AG10803 (cell line): Measurements from ENCODE around the gene METTL15.
"Not testable (repeated sequence)": the region's sequence is repeated elsewhere in the genome, so short reads cannot be mapped to it uniquely, and the experiment has no call there.

Source experiments
- DNase-seq: peaks from one replicate; pipeline ENCODE4 v3.0.0; 2010; ENCODE audit warnings: low read depth
- H3K4me3 ChIP-seq: 2 replicates; pipeline ENCODE4 v1.5.1; 2011; ENCODE audit warnings: mild to moderate bottlenecking, low read length, control low read depth
- TF ChIP-seq, protein P1 (sequence below): conservative IDR thresholded peaks from 2 replicates; pipeline ENCODE4 v1.5.1; 2011; ENCODE audit warnings: mild to moderate bottlenecking, low read length, control low read depth, inconsistent platforms

METTL15 gene

DNA sequence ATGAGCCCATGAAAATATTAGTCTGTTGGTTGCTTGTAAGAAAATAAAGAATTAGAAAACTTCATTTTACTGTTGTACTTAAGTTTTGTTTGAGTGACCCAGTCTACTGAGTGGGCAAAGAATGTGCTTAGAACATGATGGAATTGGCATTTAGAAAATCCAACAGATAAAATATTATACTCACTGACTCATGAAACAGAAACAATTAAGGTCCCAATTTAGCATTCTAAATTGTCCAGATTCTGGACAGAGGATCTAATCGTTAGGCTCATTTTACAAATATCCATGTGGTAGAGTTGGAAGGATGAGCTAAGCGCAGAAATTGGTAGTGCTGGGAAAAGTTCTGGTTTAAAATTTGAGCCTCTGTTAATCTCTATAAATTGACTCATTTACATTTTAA is 45.4 kb downstream of the METTL15 start:
- H3K4me3 ChIP-seq: no peak overlapping the region
- TF ChIP-seq, protein P1, sequence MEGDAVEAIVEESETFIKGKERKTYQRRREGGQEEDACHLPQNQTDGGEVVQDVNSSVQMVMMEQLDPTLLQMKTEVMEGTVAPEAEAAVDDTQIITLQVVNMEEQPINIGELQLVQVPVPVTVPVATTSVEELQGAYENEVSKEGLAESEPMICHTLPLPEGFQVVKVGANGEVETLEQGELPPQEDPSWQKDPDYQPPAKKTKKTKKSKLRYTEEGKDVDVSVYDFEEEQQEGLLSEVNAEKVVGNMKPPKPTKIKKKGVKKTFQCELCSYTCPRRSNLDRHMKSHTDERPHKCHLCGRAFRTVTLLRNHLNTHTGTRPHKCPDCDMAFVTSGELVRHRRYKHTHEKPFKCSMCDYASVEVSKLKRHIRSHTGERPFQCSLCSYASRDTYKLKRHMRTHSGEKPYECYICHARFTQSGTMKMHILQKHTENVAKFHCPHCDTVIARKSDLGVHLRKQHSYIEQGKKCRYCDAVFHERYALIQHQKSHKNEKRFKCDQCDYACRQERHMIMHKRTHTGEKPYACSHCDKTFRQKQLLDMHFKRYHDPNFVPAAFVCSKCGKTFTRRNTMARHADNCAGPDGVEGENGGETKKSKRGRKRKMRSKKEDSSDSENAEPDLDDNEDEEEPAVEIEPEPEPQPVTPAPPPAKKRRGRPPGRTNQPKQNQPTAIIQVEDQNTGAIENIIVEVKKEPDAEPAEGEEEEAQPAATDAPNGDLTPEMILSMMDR: no peak
- DNase-seq: peak; percentile 31

DNA sequence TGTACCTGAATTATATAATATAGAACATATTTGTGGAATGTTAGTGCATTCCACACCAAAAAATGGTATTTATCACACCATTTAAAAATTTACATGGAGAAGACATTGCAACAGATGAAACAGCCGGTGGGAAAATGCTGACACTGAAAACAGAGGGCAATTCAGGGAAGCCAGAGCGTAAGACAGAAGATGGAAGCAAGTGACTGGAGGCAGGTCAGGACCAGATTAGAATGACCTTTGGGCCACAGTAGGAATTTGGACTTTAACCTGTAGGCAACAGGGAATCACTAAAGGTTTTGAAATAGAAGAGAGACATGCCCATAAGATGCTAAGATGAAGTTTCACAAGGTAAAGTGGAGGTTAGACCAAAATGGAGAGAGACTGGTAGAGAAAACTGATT is 60.5 kb downstream of the METTL15 start:
- no peak for DNase-seq
- TF ChIP-seq, protein P1: no peak
- H3K4me3 ChIP-seq: no peak overlapping the region

DNA sequence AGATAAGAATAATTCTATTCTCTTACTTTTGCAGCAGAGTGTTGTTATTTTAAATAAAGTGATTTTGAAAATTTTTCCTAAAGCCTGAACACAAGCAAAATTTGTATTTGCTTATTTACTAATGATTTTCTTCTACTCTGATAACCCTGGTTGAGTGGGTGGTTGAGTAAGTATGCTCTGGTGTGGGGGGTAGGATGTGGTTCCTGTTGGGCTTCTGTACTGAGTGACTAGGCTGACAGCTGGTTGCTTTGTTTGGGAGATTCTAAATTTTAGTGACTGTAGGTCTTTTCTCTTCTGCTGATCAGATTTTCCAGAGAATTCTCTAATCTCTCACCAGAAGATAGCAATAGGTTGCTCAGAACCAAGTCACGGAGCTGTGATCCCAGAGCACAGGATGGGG is 61.6 kb downstream of the METTL15 start:
- peak; percentile 28 for DNase-seq
- no peak overlapping the region for H3K4me3 ChIP-seq
- TF ChIP-seq, protein P1: no peak

DNA sequence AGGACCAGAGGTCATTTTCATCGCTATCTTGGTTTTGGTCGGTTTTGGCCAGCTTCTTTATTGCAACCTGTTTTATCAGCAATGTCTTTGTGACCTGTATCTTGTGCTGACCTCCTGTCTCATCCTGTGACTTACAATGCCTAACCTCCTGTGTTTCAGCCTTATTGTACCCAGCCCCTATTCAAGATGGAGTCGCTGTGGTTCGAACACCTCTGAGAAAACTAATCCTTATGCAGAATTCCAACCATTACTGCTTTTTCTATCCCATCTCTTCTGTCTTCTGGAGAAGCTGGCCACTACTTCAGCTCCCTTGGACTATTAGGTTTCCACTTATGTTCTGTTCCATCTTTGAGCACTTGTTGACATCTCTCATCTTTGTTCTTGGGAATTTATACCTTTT is 62.6 kb downstream of the METTL15 start:
- DNase-seq: no peak
- TF ChIP-seq, protein P1: no peak

DNA sequence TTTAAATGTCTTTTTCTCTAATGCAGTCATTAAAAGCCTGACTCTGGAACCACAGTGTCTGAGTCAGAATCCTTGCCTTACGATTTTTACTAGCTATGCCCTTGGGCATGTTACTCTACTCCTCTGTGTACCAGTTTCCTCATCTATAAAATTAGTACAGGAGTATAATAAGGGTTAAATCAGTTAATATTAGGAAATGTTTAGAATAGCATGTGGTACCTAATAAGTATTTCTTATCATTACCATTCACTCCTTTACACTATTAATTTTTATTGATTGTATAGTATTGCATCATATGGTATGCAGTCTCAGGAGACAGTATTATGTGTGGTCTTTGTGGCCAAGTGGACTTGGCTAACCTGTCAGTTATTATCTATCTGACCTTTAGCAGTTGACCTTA is 68.2 kb downstream of the METTL15 start:
- TF ChIP-seq, protein P1: no peak
- H3K4me3 ChIP-seq: no peak overlapping the region
- DNase-seq: no peak

More for the DNA sequence above, 62.6 kb downstream of the METTL15 start:
- H3K4me3 ChIP-seq: no peak overlapping the region

DNA sequence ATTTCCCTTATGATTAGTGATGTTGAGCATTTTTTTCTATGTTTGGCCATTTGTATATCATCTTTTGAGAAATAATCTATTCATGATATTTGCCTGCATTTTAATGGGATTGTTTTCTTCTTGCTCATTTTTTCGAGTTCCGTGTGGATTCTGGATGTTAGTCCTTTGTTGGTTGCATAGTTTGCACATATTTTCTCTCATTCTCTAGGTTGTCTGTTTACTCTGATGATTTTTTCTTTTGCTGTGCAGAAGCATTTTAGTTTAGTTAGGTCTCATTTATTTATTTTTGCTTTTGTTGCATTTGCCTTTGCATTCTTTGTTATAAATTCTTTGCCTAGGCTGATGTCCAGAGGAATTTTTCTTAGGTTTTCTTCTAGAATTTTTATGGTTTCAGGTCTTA is 87.3 kb downstream of the METTL15 start:
- no peak for DNase-seq
- TF ChIP-seq, protein P1: no peak
- no peak overlapping the region for H3K4me3 ChIP-seq

DNA sequence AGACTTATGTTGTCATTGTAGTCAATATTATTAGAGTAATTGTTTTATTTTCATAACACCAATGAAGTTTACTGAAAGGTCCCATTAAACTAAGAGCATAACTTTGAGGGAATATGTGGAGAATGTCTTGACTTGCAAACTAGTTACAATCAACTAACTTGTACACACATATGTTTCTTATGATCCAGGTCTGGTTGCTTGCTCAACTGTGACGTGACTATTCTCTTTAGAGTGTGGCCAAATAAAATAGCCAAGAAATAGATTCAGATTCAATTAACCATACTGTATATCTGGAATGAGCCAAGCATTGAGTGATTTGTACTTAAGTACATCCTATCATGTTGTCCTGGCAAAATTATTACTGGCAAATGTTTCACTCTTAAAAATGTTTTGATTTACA is 101.7 kb downstream of the METTL15 start:
- TF ChIP-seq, protein P1: no peak
- DNase-seq: peak; percentile 64
- no peak overlapping the region for H3K4me3 ChIP-seq

DNA sequence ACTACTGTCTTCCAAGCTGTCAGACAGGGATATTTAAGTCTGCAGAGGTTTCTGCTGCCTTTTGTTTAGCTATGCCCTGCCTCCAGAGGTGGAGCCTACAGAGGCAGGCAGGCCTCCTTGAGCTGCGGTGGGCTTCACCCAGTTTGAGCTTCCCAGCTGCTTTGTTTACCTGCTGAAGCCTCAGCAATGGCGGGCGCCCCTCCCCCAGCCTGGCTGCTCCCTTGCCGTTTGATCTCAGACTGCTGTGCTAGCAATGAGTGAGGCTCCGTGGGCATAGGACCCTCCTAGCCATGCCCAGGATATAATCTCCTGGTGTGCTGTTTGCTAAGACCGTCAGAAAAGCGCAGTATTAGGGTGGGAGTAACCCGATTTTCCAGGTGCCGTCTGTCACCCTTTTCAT is 113.9 kb downstream of the METTL15 start:
- DNase-seq, H3K4me3 ChIP-seq: not testable (repeated sequence)
